IMR-90 (cell line): ENCODE results near the gene HMG20B. TPM values are rescaled to one million over a fixed set of nuclear protein-coding genes. Genes with fewer than 3 reads are reported as not detected.

Experiments
- ATAC-seq: fragments of 200-7000 bp; cut with Tn5 transposase; 2 replicates; pipeline ENCODE4 v1.9.1; 2020; ENCODE audit warnings: low read depth, mild to moderate bottlenecking, moderate library complexity
- BruUV-seq: library from RNA; stranded (reverse); fragments of 400-500 nt; replicated peaks from 2 replicates; lab custom pipeline; 2021; lab: Mats Ljungman, UMichigan
- CTCF ChIA-PET: fragments of 300-600 bp; formaldehyde crosslinking; extraction: SDS; loops from one replicate; lab custom pipeline; 2021; ENCODE audit warnings: antibody characterized with exemption; lab: Yijun Ruan, JAX
- POLR2A ChIA-PET: fragments of 300-600 bp; sonication (Branson Sonifier 250); formaldehyde crosslinking; loops from one replicate; lab custom pipeline; 2022; ENCODE audit warnings: antibody characterized with exemption; ENCODE audit not compliant: unreplicated experiment; lab: Charles Lee
- DNase-seq: peaks from one replicate; pipeline ENCODE4 v3.0.0; 2013
- H2AFZ ChIP-seq: replicated peaks from 2 replicates; pipeline ENCODE3; 2013; ENCODE audit warnings: low read length, mild to moderate bottlenecking; ENCODE audit not compliant: poor library complexity
- H2AK5ac ChIP-seq: 2 replicates; pipeline ENCODE4 v1.6.1; 2013; ENCODE audit warnings: low read depth, low read length, inconsistent platforms
- H2AK9ac ChIP-seq: replicated peaks from 2 replicates; pipeline ENCODE3; 2013; ENCODE audit warnings: mild to moderate bottlenecking, low read depth, low read length, moderate library complexity; ENCODE audit not compliant: poor library complexity
- H2BK120ac ChIP-seq: 2 replicates; pipeline ENCODE4 v1.6.1; 2013; ENCODE audit warnings: low read depth, low read length, inconsistent platforms
- H2BK15ac ChIP-seq: 3 replicates; pipeline ENCODE4 v1.6.1; 2013; ENCODE audit warnings: low read depth, low read length, inconsistent platforms
- H2BK20ac ChIP-seq: 2 replicates; pipeline ENCODE4 v1.6.1; 2013; ENCODE audit warnings: low read depth, mild to moderate bottlenecking, inconsistent platforms, low read length, moderate library complexity
- H2BK5ac ChIP-seq: 2 replicates; pipeline ENCODE4 v1.6.1; 2013; ENCODE audit warnings: mild to moderate bottlenecking, low read depth, low read length, inconsistent platforms; ENCODE audit not compliant: poor library complexity, severe bottlenecking
- H3K14ac ChIP-seq: replicated peaks from 2 replicates; pipeline ENCODE4 v1.6.1; 2013; ENCODE audit warnings: low read depth, low read length, inconsistent platforms
- H3K18ac ChIP-seq: 2 replicates; pipeline ENCODE4 v1.6.1; 2013; ENCODE audit warnings: low read depth, low read length, control low read depth
- H3K23ac ChIP-seq: 2 replicates; pipeline ENCODE4 v1.6.1; 2013; ENCODE audit warnings: low read depth, low read length, inconsistent platforms
- H3K27ac ChIP-seq: 2 replicates; pipeline ENCODE4 v1.5.1; 2013; ENCODE audit warnings: mild to moderate bottlenecking, control low read depth, low read length; ENCODE audit not compliant: insufficient read depth
- H3K27me3 ChIP-seq: 2 replicates; pipeline ENCODE4 v1.6.1; 2013; ENCODE audit warnings: low read length; ENCODE audit not compliant: control insufficient read depth, insufficient read depth
- H3K36me3 ChIP-seq: 2 replicates; pipeline ENCODE4 v1.6.1; 2013; ENCODE audit warnings: low read length, mixed read lengths; ENCODE audit not compliant: control insufficient read depth, insufficient read depth
- H3K4ac ChIP-seq: 2 replicates; pipeline ENCODE4 v1.6.1; 2013; ENCODE audit warnings: low read depth, low read length, inconsistent platforms
- H3K4me1 ChIP-seq: 2 replicates; pipeline ENCODE4 v1.6.1; 2013; ENCODE audit warnings: low read length, mixed read lengths; ENCODE audit not compliant: control insufficient read depth, insufficient read depth
- H3K4me2 ChIP-seq: 2 replicates; pipeline ENCODE4 v1.6.1; 2013; ENCODE audit warnings: low read depth, mild to moderate bottlenecking, control low read depth, low read length, moderate library complexity
- H3K4me3 ChIP-seq: 2 replicates; pipeline ENCODE4 v1.5.1; 2013; ENCODE audit warnings: low read depth, mild to moderate bottlenecking, control low read depth, low read length, moderate library complexity; ENCODE audit not compliant: insufficient read depth
- H3K56ac ChIP-seq: 2 replicates; pipeline ENCODE4 v1.6.1; 2013; ENCODE audit warnings: low read length, inconsistent platforms; ENCODE audit not compliant: insufficient read depth; ENCODE audit errors: extremely low read depth
- H3K79me1 ChIP-seq, 2 experiments: 2 replicates each; pipeline ENCODE4 v1.6.1; 2013; ENCODE audit warnings: low read length in 2 of 2, inconsistent platforms in 1 of 2, low read depth in 1 of 2
- H3K9ac ChIP-seq: 2 replicates; pipeline ENCODE4 v1.6.1; 2013; ENCODE audit warnings: low read depth, low read length, control low read depth
- H3K9me1 ChIP-seq: 2 replicates; pipeline ENCODE4 v1.6.1; 2013; ENCODE audit warnings: low read length, inconsistent platforms; ENCODE audit not compliant: insufficient read depth
- H3K9me3 ChIP-seq: 2 replicates; pipeline ENCODE4 v1.6.1; 2013; ENCODE audit warnings: low read length; ENCODE audit not compliant: control insufficient read depth, insufficient read depth
- H4K20me1 ChIP-seq: 2 replicates; pipeline ENCODE4 v1.6.1; 2013; ENCODE audit warnings: low read length, inconsistent platforms; ENCODE audit not compliant: insufficient read depth
- H4K5ac ChIP-seq: 2 replicates; pipeline ENCODE4 v1.6.1; 2013; ENCODE audit warnings: mild to moderate bottlenecking, low read depth, low read length, control low read depth
- H4K8ac ChIP-seq, 2 experiments: 2 replicates each; pipeline ENCODE4 v1.6.1; 2013; ENCODE audit warnings: low read depth in 2 of 2, low read length in 2 of 2, control low read depth in 1 of 2, inconsistent platforms in 1 of 2
- H4K91ac ChIP-seq: 2 replicates; pipeline ENCODE4 v1.6.1; 2013; ENCODE audit warnings: low read depth, low read length, inconsistent platforms; ENCODE audit not compliant: insufficient read depth
- CEBPB ChIP-seq: IDR thresholded peaks from 2 replicates; pipeline ENCODE4 v1.6.1; 2012; ENCODE audit warnings: low read depth, low read length, improper control_type of control experiment
- CHD1 ChIP-seq: IDR thresholded peaks from 2 replicates; pipeline ENCODE4 v1.6.1; 2012; ENCODE audit warnings: low read depth, low read length, improper control_type of control experiment
- CTCF ChIP-seq: conservative IDR thresholded peaks from 2 replicates; pipeline ENCODE4 v1.5.1; 2012; ENCODE audit warnings: mild to moderate bottlenecking, low read depth, low read length, improper control_type of control experiment
- ELK1 ChIP-seq: fragments of 150-350 bp; IDR thresholded peaks from 2 replicates; pipeline ENCODE4 v1.6.1; 2016; ENCODE audit warnings: low read depth, mild to moderate bottlenecking, low read length, moderate library complexity, borderline replicate concordance
- MAFK ChIP-seq: IDR thresholded peaks from 2 replicates; pipeline ENCODE4 v1.6.1; 2012; ENCODE audit warnings: low read depth, low read length, improper control_type of control experiment
- MAZ ChIP-seq: IDR thresholded peaks from 2 replicates; pipeline ENCODE4 v1.6.1; 2012; ENCODE audit warnings: low read depth, mild to moderate bottlenecking, low read length, improper control_type of control experiment, moderate library complexity, borderline replicate concordance
- MXI1 ChIP-seq: IDR thresholded peaks from 2 replicates; pipeline ENCODE4 v1.6.1; 2012; ENCODE audit warnings: low read depth, mild to moderate bottlenecking, low read length, moderate library complexity, borderline replicate concordance
- NFE2L2 ChIP-seq: fragments of 150-350 bp; IDR thresholded peaks from 2 replicates; pipeline ENCODE4 v1.6.1; 2016; ENCODE audit warnings: low read depth, mild to moderate bottlenecking, low read length
- POLR2A ChIP-seq: IDR thresholded peaks from 2 replicates; pipeline ENCODE4 v1.6.1; 2012; ENCODE audit warnings: mild to moderate bottlenecking, low read depth, low read length
- RAD21 ChIP-seq: IDR thresholded peaks from 2 replicates; pipeline ENCODE4 v1.6.1; 2012; ENCODE audit warnings: low read length, improper control_type of control experiment
- SMC3 ChIP-seq: fragments of 150-350 bp; IDR thresholded peaks from 2 replicates; pipeline ENCODE4 v1.6.1; 2016; ENCODE audit warnings: low read depth, mild to moderate bottlenecking, antibody characterized with exemption, low read length, moderate library complexity
- USF2 ChIP-seq: fragments of 150-350 bp; IDR thresholded peaks from 2 replicates; pipeline ENCODE4 v1.6.1; 2017; ENCODE audit warnings: mild to moderate bottlenecking, antibody characterized with exemption, low read length, low read depth
- WGBS, 2 experiments: methylation state at CpG; one replicate each; pipeline versions ENCODE4 v1.1.5 to v1.1.7; 2013; ENCODE audit warnings: missing lambda C conversion rate in 2 of 2; ENCODE audit not compliant: insufficient read length in 1 of 2; ENCODE audit errors: extremely low coverage in 2 of 2; 5-methylcytosine and 5-hydroxymethylcytosine counted together
- dilution Hi-C: fragments of 300-500 bp; cut with HindIII; formaldehyde crosslinking; loops from one replicate; pipeline ENCODE4 v1.14.3; 2018; ENCODE audit warnings: low sequenced_read_pairs; ENCODE audit not compliant: unreplicated experiment
- in situ Hi-C: fragments of 300-500 bp; cut with MboI; formaldehyde crosslinking; loops from 3 replicates; pipeline ENCODE4 v1.14.3; 2019; ENCODE audit warnings: low sequenced_read_pairs, inconsistent platforms, mixed read lengths
- intact Hi-C: fragments of 100-400 bp; cut with micrococcal nuclease; formaldehyde crosslinking; loops from 2 replicates; pipeline ENCODE4 v1.10.0; 2022
- polyA plus RNA-seq, 3 experiments: library from polyadenylated mRNA; depleted of rRNA; stranded (reverse); fragments of >200 nt; gene quantifications; 2 replicates each; pipeline ENCODE4 v1.2.3, GENCODE V29; 2012; ENCODE audit warnings: low replicate concordance in 1 of 3
- total RNA-seq: library from RNA; depleted of rRNA; stranded (reverse); fragments of >200 nt; gene quantifications from 2 replicates; pipeline ENCODE4 v1.2.3, GENCODE V29; 2012

HMG20B gene
- total and polyA plus RNA-seq, 2 of the 4 experiments (the other 2 are of a cell fraction): 57.5 to 63.8 TPM

- TF ChIP-seq CHD1 (no peak), MAZ (no peak), MAFK (no peak), SMC3 (no peak), NFE2L2 (no peak), RAD21 (no peak)
These were observed 35.4 kb downstream of the HMG20B start (continued) for GRCh38 chr19:3608079-3608641.

GRCh38 chr19:3608750-3609322 lies 36.1 kb downstream of the HMG20B start:
- Histone ChIP-seq H2AK9ac (no peak overlapping the region), H4K5ac (no peak overlapping the region), H3K79me1 (peaks cover 7 to 17% of the 10 kb centered on the region in 2 experiments), H2AK5ac (no peak overlapping the region), H2BK15ac (no peak overlapping the region), H3K9ac (no peak overlapping the region), H4K20me1 (no peaks in the 10 kb centered on the region), H2BK5ac (no peak overlapping the region), H3K18ac (no peak overlapping the region), H3K36me3 (peaks cover 28% of the 10 kb centered on the region), H3K4me3 (no peak overlapping the region), H2BK20ac (no peak overlapping the region), H3K4ac (no peak overlapping the region), H3K23ac (no peak overlapping the region), H3K4me1 (peaks cover 11% of the 10 kb centered on the region), H2AFZ (no peak overlapping the region), H3K4me2 (no peak overlapping the region), H3K9me3 (no peaks in the 10 kb centered on the region), H3K56ac (no peak overlapping the region), H4K8ac (no peak overlapping the region), H4K91ac (no peak overlapping the region), H3K27me3 (no peaks in the 10 kb centered on the region), H2BK120ac (no peak overlapping the region), H3K27ac (no peak overlapping the region), H3K9me1 (0 out of 2 replicates have a peak, but pooled peaks cover 6% of the 10 kb centered on the region), H3K14ac (no peak overlapping the region)
- WGBS, 2 experiments: 74% methylated on average over 15 of the region's 21 CpGs; no CpG with 5 or more reads in 1 of the 2 experiments
- intact Hi-C loops (no loop called here), dilution Hi-C loops (no loop called here), in situ Hi-C loops (loop anchor here (25.0 kb wide), 1 partner anchor 297 kb away; no protein-coding TSS in a partner anchor)
- BruUV-seq: no TSS peak
- CTCF ChIA-PET: no interaction called here
- ATAC-seq (no peak), DNase-seq (no peak)
- POLR2A ChIA-PET: interaction anchor here (0.5 kb wide), 1 partner anchor 612 kb away, joined by 3 read pairs; no protein-coding TSS in a partner anchor
- TF ChIP-seq MAFK (no peak), MAZ (no peak), RAD21 (no peak), NFE2L2 (no peak), ELK1 (no peak), CTCF (no peak), CHD1 (no peak), USF2 (no peak), MXI1 (no peak), CEBPB (no peak), POLR2A (no peak)
